22Rv1 (cell line): ENCODE results near the gene PHGDH.

Source experiments
- H3K27ac ChIP-seq: fragments of 450-650 bp; 2 replicates; pipeline ENCODE4 v1.5.1; 2017
- ZFX ChIP-seq: fragments of 450-650 bp; IDR thresholded peaks from 2 replicates; pipeline ENCODE4 v1.6.1; 2017; ENCODE audit warnings: antibody characterized with exemption, borderline replicate concordance
- TF ChIP-seq, protein P1 (sequence below): fragments of 450-650 bp; IDR thresholded peaks from 2 replicates; pipeline ENCODE4 v1.5.1; 2017; ENCODE audit warnings: mild to moderate bottlenecking

Gene PHGDH

DNA sequence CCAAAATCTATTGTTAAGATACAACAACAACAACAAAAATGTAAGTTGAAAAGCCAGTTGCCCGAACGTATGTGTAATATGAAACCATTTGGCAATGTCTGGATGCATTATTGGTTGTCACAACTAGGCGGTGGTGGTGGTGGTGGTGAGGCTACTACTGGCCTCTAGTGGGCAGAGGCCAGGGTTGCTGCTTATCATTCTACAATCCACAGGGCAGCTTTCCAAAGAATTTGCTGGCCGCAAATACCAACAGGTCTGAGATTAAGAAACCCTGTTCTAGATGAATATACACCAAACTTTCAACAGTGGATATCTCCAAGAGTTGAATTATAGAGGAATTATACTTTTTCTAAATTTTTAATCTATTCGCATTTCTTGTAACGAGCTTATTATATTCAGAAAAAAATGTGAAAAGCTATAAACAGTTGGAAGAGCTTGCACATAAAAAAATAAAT, 36.9 kb upstream of the PHGDH start:
- no peak for TF ChIP-seq ZFX
- TF ChIP-seq, protein P1, sequence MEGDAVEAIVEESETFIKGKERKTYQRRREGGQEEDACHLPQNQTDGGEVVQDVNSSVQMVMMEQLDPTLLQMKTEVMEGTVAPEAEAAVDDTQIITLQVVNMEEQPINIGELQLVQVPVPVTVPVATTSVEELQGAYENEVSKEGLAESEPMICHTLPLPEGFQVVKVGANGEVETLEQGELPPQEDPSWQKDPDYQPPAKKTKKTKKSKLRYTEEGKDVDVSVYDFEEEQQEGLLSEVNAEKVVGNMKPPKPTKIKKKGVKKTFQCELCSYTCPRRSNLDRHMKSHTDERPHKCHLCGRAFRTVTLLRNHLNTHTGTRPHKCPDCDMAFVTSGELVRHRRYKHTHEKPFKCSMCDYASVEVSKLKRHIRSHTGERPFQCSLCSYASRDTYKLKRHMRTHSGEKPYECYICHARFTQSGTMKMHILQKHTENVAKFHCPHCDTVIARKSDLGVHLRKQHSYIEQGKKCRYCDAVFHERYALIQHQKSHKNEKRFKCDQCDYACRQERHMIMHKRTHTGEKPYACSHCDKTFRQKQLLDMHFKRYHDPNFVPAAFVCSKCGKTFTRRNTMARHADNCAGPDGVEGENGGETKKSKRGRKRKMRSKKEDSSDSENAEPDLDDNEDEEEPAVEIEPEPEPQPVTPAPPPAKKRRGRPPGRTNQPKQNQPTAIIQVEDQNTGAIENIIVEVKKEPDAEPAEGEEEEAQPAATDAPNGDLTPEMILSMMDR = no peak
- no peak overlapping the region for H3K27ac ChIP-seq

DNA sequence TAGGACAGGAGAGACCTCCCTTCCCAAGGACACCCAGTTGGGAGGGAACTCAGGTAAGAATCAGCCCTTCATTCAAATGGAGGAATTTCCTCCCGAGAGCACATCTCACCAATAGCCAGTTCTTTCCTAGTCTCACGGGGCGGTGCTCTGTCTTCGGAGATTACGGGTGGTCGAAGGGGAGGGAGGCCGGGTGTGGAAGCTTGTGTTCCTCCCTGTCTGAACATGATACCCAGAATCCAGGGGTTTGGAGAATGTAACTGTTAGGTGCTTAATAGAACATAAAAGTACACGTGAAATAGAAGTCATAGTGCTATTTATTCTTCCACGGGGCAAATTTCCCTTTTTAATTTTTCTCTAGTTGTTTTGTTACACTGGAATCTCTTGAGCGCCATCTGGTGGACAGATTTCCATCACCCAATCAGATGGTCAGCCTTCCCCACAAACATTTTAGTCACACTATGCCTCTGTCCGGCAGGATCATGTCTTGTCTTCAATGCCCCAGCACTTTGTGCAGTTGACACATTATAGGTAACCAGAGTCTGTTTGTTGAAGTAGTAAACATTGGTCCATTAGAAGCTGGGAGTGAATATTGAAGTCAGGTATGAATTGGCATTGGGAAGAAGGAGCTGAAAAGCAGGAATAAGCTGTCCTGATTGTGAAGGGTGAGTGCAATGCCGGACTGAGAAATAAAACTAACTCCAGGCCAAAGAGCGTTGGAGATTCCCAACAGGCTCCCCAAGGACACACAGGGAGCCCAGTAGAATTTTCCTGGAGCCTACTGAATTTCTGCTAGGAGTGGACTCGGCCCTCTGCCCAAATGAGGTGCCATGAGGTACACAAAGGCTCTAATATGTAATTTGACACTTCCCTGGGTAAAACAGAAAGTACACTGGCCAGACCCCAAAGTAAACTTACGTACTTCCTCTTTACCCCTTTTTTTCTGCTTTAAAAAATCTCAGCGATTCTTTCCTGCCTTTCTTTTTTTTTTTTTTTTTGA, 36.1 kb upstream of the PHGDH start:
- H3K27ac ChIP-seq = 0 out of 2 replicates have a peak overlapping the region, but pooled peaks have one; percentile 10
- TF ChIP-seq, protein P1 = peak; percentile 89
- no peak for TF ChIP-seq ZFX

DNA sequence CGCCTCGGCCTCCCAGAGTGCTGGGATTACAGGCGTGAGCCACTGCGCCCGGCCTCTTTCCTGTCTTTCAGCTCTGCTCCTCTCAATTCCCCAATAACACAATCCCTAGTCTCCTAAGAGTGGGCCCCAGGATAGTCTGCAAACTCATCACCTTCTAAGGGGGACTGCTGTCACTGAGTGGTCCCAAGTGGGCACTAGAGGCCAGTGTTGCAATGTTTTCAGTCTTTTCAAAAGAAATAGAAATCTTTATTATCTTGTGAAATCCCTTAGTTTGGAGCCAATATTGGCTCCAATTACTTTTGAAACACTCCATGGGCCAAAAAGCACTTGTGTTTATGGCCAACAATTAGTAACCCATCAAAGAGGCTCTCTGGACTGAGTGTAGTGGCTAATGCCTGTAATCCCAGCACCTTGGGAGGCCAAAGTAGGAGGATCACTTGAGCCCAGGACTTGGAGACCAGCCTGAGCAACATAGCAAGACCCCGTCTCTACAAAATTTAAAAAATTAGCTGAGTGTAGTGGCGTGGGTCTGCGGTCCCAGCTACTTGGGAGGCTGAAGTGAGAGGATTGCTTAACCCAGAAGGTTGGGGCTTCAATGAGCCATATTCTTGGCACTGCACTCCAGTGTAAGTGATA, 35.0 kb upstream of the PHGDH start:
- no peak overlapping the region for H3K27ac ChIP-seq
- TF ChIP-seq ZFX = no peak
- TF ChIP-seq, protein P1 = no peak

DNA sequence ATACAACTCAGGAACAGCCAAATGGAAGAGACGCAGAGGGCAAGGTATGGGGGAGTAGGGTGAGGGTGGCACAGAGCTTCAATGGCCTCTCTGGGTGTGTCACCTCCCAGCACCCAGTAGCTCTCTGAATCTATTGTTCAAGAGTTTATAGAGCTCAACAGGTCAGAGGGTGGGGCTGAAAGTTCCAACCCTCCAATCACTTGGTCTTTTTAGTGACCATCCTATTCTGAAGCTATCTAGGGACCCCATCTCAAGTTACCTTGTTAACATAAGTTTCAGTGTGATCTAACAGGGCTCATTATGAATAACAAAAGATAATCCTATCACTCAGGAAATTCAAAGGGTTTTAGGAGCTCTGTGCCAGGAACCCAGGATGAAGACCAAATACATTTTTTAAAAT, 32.5 kb upstream of the PHGDH start:
- H3K27ac ChIP-seq = no peak overlapping the region
- TF ChIP-seq, protein P1 = no peak
- no peak for TF ChIP-seq ZFX

GRCh38 chr1:119680193-119680592, 31.5 kb upstream of the PHGDH start:
- TF ChIP-seq, protein P1 = no peak
- no peak for TF ChIP-seq ZFX
- H3K27ac ChIP-seq = no peak overlapping the region

DNA sequence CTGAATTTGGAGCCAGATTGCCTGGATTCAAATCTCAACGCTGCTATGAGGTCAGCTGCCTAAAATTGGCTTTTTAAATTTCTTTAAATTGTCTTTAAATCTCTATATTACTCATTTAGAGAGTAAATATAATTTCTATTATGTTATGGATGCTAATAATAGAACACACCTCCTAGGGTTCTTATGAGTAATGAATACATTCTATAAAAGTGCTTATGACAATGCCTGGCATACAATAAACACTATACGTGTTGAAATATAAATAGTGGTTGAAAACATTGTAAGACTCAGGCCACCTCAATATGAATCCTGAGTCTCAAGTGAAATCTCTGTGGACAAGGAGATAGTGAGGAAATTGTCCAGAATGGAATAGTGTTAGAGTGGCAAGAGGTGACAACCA, 31.0 kb upstream of the PHGDH start:
- H3K27ac ChIP-seq = no peak overlapping the region
- TF ChIP-seq ZFX = no peak
- TF ChIP-seq, protein P1 = no peak
